Measurements from ENCODE around the gene SLC23A2.
"Not testable (repeated sequence)": the region's sequence is repeated elsewhere in the genome, so short reads cannot be mapped to it uniquely, and the experiment has no call there.

SLC23A2 gene

DNA sequence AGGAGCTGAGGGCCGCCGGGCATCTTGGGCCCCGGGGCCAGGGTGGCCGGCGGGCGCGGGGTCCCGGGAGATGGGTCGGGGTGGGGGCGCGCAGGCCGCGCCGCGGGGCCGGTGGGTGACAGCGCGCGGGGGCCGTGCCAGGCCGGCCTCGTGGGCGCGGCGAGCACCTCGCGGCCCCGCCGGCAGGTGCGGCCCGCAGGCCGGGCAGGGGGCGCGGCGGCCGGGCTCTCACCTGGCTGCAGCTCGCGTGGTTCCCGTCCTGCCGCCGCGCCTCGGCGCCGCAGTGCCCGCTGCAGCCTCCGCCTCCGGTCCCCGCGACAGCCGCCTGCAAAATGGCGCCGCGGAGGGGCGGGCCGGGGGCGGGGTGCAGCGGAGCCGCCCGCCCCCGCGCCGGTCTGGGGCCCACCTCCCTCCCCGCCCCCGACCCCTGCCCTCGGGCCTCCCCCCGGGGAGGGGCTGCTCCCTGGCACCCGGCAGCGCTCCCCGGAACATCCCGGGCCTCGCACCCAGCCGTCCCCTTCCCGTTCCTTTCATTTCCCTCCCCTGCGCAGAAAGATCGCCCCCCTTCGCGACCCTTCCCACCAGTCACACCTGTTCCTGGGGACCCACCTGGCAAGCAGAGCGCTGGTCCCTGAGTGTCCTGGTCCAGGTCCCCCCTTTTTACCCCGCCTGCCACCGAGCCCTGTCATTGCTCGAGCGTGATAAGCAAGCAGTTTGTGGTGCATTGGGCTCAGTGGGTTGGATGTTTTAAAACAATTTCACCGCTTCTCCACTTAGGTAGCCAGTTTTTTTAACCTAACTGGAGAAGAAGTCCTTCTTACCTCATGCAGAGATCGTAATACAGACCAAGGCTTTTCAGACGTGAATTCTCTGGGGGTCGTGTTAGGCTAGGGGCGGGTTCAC is at the start of gene SLC23A2:
Gene SLC23A2, minus strand, starts transcription at position 337 of the 903 bp plus-strand sequence. CDS start 68,948 bp downstream, outside the sequence.
- DNase-seq: peak; percentile 37

DNA sequence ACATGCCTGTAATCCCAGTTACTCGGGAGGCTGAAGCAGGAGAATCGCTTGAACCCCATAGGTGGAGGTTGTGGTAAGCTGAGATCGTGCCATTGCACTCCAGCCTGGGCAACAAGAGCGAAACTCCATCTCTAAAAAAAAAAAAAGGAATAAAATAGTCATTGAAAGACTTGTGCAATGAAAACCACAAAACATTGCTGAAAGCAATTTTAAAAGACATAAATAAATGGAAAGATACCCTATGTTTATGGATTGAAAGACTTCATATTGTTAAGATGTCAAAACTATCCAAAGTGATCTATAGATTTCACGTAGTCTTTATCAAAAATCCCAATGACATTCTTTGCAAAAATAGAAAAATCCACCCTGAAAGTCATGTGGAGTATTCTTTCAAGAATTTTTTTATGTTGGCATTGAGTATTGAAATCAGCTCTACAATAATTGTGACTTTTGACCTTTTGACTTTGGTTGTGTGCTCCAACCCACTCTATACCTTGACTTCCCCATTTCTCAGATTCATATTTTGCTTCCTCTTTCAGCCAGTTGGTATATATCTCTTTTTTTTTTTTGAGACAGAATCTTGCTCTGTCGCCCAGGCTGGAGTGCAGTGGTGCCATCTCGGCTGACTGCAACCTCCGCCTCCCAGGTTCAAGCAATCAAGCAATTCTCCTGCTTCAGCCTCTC is 45.5 kb upstream of the SLC23A2 start:
- DNase-seq: no peak

DNA sequence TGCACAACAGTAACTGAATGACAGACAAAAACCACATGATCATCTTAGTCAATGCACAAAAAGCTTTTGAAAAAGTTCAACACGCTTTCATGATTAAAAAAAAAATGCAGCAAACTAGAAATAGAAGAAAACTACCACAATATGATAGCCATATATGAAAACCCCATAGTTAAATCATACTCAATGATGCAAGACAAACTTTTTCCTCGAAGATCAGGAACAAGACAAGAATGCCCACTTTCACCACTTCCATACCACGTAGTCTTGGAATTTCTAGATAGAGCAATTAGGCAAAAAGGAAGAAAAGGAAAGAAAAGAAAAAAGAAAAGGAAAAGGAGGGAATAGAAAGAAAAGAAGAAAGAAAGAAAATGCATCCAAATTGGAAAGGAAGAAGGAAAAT is 44.6 kb upstream of the SLC23A2 start:
- DNase-seq: no peak

DNA sequence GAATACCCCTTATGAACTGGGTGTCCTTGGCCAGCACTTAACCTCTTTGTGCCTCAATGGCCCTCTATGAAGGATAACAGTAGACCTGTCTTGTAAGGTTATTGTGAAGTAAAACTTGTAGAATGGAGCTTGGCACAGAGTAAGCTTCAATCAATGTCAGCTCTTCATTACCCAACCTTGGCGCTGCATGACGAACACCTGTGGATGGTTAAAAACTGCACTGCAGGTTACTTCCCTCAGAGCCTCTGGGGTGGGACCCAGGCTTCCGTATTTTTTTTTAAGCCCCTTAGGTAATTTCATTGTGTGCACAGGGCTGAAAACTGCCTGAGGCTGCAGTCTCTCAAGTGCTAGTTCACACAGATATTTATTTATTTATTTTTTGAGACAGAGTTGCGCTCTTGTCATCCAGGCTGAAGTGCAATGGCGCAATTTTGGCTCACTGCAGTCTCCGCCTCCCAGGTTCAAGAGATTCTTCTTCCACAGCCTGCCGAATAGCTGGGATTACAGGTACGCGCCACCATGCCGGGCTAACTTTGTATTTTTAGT is 42.8 kb upstream of the SLC23A2 start:
- no peak for DNase-seq

DNA sequence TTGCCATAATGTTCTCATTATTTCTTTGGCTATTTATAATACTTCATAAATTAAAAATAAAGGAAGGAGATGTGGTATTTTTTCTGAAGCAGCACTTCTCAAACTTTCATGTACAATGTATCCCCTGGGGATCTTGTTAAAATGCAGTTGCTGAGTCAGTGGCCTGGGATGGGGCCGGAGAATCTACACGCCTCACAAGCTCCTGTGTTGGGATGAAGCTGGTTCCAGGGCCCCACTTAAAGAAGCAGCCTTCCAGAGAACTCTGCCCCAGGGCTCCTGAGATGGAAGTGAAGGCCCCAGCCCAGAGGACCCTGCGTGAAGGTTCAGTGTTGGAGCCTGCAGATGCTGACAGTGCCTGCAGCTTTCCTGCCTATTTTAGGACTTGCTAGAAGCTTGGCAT is 40.1 kb upstream of the SLC23A2 start:
- DNase-seq: no peak

DNA sequence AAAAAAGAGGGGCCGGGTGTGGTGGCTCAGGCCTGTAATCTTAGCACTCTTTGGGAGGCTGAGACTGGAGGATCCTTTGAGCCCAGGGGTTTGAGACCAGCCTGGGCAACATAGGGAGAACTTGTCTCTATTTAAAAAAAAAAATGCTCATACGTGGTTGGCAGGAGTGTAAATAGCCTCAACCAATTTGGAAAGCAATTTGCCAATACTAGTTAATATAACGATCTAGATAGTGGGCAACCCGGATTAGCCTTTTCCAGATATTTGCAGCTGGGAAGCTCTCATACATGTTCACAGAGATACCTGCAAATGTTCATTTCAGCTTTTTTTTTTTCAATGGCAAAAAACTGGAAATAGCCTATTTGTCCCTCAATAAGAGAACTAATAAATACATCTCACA is 39.0 kb upstream of the SLC23A2 start:
- no peak for DNase-seq

DNA sequence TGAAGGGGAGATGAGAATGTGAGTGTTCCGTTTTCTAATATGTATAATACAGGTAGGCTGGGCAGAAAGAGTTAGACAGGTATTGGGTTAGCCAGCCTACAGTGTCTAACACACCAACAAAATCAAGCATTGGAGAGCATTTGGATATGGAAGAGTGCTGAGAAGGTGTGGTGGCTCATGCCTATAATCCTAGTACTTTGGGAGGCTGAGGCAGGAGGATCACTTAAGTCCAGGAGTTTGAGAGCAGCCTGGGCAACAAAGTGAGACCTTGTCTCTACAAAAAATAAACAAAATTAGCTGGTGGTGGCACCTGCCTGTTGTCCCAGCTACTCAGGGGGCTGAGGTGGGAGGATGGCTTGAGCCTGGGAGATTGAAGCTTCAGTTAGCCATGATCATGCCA is 38.6 kb upstream of the SLC23A2 start:
- no peak for DNase-seq

DNA sequence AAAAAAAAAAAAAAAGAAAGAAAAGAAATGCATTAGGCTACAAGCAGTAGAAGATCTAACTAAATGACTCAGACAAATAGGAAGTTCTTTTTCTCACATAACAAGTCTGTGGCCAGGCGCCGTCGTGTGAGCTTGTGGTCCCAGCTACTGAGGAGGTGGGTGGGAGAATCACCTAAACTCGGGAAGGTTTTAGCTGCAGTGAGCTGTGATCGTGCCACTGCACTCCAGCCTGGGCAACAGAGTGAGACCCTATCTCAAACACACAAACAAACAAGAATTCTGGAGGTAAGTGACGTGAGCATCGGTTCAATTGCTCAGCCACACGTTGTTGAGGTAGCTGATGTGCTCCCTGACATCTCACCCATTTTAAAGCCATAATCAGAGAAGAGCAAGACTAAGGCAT is 37.9 kb upstream of the SLC23A2 start:
- peak; percentile 37 for DNase-seq

DNA sequence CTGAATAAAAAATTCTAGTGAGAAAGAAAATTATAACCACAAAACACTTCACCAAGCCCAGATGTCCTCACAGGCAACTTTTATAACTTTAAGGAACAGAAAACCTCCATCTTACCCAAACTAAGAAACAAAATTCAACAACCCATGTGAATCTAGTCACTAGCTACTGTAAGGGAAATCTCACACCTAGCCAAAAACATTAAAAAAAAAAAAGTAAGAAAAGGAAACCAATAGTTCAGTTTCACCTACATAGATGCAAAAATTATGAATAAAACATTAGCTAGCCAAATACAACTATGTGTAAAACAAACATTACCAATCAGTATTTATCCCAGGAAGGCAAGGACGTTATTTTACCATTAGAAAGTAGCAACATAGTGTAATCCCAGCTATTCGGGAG is 35.5 kb upstream of the SLC23A2 start:
- DNase-seq: no peak

DNA sequence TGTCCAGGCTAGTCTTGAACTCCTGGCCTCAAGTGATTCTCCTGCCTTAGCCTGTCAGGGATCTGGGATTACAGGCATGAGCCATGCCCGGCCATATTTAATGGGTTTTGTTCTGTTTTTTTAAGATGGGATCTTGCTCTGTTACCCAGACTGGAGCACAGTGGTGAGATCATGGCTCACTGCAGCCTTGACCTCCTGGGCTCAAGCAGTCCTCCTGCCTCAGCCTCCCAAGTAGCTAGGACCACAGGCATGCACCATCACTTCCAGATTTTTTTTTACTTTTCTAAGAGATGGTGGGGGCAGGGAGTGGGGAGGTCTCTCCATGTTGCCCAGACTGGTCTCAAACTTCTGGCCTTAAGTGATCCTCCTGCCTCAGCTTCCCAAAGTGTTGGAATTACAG is 34.2 kb upstream of the SLC23A2 start:
- DNase-seq: not testable (repeated sequence)

DNA sequence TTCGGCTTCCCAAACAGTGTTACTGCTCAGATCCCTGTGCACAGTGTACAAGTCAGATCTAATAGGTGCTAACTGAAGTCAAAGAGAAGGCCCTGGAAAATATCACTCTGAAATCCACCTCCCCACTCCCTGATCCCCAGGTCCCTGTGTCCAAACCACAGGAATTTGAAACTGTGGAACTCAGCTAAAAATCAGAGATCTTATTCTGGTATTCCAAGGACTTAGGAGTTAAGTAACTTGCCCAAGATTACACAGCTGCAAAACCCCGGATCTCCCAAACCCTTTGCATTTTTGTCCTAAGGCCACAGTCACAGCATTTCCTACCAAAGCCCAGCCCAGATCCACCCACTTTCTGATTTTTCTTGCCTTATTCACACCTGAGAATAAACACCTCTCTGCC is 32.3 kb upstream of the SLC23A2 start:
- DNase-seq: no peak

DNA sequence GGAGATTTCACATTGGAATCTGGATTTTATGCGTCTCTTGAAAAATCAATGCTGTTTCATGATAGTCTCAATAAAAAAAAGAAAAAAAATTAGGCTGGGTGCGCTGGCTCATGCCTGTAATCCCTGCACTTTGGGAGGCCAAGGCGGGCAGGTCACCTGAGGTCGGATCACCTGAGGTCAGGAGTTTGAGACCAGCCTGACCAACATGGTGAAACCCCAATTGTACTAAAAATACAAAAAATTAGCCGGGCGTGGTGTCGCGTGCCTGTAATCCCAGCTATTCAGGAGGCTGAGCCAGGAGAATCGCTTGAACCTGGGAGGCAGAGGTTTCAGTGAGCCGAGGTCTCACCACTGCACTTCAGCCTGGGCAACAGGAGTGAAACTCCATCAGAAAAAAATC is 30.4 kb upstream of the SLC23A2 start:
- DNase-seq: not testable (repeated sequence)

DNA sequence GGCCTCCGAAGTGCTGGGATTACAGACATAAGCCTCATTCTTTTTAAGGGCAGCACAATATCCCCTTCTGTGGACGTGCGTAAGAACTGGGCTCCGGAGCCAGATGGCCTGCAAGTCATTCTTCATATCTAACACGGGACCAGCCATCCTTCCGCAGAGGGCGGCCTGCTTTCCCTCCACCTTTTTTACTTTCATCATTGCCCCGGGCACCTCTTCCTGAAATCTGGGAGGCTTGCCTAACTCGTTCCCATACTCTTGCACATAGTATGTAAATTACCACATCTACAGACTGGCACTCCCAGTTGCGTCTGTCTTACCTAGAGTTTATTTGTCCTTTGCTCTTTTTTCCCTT is 29.9 kb upstream of the SLC23A2 start:
- DNase-seq: no peak

DNA sequence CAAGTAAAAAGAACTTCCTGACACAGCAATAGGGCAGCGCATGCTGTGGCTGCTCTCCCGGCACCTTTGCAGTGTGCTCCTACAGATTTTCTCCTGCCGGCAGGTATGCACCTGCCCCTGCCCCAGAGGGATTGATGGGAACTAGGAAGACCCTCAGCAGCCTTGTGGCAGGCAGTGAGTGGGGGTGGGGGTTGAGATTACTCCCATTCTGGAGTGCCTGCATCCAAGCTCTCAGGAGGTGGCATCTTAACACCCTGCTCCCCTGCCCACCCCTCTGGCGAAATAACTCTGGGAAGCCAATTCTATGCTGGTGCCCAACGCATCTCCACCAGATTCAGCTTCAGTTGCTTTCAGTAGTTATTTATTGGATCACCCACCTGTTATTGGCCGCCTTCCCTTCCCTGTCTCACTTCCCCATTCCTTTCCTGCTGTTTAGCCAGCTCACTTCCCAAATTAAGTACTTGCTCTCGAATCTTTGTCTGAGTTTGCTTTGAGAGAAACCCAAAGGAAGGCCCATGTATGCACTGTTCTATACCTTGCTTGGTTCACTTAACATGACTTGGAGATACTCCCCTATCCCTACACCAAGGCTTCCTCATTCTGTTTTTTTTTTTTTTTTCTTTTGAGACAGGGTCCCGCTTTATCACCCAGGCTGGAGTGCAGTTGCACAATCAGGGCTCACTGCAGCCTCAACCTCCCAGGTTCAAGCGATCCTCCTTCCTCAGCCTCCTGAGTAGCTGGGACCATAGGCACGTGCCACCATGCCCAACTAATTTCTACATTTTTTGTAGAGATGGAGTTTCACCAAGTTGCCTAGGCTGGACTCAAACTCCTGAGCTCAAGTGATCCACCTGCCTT is 29.3 kb upstream of the SLC23A2 start:
- no peak for DNase-seq

DNA sequence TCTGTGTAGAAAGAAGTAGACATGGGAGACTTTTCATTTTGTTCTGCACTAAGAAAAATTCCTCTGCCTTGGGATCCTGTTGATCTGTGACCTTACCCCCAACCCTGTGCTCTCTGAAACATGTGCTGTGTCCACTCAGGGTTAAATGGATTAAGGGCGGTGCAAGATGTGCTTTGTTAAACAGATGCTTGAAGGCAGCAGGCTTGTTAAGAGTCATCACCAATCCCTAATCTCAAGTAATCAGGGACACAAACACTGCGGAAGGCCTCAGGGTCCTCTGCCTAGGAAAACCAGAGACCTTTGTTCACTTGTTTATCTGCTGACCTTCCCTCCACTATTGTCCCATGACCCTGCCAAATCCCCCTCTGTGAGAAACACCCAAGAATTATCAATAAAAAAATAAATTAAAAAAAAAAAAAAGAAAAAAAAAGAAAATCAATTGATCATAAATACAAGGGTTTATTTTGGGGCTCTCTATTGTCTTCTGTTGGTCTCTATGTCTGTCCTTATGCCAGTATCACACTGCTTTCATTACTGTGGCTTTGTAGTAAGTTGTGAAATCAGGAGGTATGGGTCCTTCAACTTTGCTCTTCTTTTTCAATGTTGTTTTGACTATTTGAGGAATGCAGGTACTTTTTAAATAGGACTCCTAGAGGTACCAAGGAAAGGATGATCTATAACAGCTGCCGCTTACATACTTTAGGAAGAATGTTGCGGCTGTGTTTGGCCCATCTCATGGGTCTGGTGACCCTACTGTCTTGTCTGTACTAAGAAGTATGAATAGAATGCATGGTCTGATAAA is 27.1 kb upstream of the SLC23A2 start:
- DNase-seq: not testable (repeated sequence)

DNA sequence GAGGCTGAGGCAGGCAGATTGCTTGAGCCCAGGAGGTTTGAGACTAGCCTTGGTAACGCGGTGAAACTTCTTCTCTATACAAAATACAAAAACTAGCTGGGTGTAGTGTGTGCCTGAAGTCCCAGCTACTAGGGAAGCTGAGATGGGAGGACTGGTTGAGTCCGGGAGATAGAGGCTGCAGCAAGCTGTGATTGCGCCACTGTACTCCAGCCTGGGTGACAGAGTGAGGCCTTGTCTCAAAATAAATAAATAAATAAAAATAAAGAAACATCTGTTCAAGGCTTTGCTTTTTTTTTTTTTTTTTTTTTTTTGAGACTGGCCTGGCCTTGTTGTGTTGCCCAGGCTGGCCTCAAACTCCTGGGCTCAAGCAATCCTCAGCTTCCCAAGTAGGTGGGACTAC is 23.7 kb upstream of the SLC23A2 start:
- DNase-seq: no peak

DNA sequence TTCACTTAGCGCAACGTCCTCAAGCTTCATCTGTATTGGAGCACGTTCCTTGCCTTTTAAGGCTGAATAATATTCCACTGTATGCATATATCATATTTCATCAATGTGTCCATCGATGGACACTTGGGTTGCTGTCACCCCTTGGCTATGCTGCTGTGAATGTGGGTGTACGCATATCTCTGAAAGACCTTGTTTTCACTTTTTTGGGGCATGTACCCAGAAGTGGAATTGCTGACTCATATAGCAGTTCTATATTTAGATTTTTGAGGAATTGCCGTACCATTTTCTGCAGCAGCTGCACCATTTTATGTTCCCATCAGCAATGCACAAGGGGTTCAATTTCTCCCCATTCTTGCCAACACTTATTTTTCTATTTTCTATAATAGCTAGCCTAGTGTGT is 22.8 kb upstream of the SLC23A2 start:
- DNase-seq: no peak

DNA sequence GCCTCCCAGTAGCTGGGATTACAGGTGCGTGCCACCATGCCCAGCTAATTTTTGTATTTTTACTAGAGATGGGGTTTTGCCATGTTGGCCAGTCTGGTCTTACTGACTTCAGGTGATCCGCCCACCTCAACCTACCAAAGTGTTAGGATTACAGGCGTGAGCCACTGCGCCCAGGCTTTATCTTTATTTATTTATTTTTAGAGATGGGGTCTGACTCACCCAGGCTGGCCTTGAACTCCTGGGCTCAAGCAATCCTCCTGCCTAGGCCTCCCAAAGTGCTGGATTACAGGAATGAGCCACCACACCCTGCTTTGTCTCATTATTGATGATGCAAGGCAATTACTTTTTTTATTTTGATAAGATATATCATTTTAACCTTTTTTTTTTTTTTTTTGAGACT is 21.9 kb upstream of the SLC23A2 start:
- DNase-seq: not testable (repeated sequence)

DNA sequence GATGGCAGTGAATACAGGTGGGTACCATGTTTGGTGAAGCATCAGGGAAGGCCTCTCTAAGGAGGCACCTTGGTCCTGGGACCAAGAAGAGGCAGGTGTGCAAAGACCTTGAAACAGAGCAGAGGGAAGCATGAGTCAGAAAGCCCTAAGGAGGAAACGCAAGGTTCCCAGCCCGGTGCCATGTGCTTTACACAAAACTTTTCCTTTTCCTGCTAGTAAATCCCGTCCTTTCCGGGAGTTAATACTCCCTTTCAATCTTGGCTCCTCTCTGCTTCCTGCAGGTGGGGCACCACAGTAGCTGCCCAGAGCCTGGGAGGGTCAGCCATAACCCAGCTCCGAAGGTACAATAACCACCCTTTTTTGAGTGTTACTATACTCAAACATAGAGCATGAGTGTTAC is 19.4 kb upstream of the SLC23A2 start:
- no peak for DNase-seq

DNA sequence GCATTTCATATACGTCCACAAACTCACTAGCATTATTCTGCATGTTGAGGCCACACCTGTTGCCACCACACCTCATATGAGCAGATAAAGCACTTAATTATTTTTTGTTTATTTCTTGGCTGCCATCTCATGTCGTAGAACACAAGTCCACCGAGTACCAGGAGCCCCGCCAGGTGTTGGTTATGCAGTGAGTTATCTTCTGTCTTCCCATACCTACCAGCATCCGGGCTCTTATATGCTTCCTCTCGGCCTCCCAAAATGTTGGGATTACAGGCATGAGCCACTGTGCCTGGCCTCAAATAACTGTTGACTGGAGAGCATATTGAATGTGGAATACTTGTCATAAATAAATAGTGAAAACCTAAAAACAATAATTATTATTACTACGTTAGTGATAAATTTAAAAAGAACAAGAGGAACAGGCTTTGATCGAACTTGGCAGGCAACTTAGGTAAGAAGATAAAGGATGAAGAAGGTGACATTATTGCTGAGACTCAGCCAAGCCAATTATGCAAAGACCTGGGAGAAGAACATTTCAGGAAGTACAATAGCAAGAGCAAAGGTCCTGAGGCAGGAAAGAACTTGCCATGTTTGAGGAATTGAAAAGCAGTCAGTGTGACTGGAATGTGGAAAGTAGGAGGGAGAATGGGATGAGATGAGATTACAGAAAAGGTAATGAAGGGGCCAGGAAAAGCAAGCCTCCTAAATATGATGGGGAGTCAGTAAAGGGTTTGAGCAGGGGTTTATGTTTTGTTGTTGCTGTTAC is 12.6 kb upstream of the SLC23A2 start:
- no peak for DNase-seq

DNA sequence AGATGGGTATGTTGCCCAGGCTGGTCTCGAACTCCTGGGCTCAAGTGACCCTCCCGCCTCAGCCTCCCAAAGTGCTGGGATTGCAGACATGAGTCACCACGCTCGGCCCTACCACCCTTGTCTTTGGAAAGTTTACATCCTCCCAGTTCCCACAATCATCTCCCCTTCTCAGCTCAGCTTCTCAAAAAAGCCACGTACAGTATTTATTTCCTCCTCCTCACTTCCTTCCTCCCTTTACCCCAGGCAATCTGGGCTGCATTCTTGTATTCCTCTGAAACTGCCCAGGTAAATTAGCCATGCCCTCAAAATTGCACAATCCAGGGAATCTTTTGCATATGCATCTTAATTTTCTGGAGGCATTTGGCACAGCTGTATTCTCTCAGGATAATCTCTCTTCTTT is 7.4 kb upstream of the SLC23A2 start:
- DNase-seq: no peak

DNA sequence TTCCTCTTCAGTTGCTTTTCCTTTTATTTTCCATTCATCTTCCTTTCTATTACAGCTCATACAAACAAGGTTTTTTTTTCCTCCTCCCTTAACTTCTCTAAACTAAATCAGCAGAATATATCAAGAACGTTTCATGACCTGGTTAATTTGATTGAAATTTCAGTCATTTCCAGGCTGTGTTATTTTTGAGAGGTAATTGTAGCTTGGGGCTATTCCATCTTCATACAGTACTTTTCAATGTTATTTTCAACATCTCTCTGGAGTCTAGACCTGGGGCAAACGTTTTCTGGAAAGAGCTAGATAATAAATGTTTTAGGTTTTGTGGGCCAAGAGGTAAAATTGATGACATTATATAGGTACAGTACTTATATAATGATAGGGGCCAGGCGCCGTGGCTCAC is 4.0 kb upstream of the SLC23A2 start:
- no peak for DNase-seq

Measured in activated CD4-positive, alpha-beta T cell treated with anti-CD3 and anti-CD28 coated beads, Interleukin-2, amount 50 U/mL, for 16 hours (primary cell).